Calu3 (cell line): Measurements from ENCODE around the gene PTPRG. TPM values are rescaled to one million over a fixed set of nuclear protein-coding genes. Genes with fewer than 3 reads are reported as not detected.

Source experiments
- BruUV-seq: library from RNA; stranded (reverse); fragments of 400-500 nt; replicated peaks from 2 replicates; lab custom pipeline; 2021; lab: Mats Ljungman, UMichigan
- CTCF ChIA-PET: fragments of 300-600 bp; sonication (Branson Sonifier 250); formaldehyde crosslinking; loops from one replicate; lab custom pipeline; 2022; ENCODE audit warnings: antibody characterized with exemption; lab: Charles Lee
- DNase-seq: peaks from one replicate; pipeline ENCODE4 v3.0.0; 2022
- H3K27ac Mint-ChIP-seq: one replicate; pipeline ENCODE4 v1.8.0; 2022; ENCODE audit warnings: mixed read lengths; ENCODE audit not compliant: unreplicated experiment
- H3K27me3 Mint-ChIP-seq: one replicate; pipeline ENCODE4 v1.8.0; 2022; ENCODE audit warnings: mixed read lengths; ENCODE audit not compliant: unreplicated experiment
- H3K36me3 Mint-ChIP-seq: one replicate; pipeline ENCODE4 v1.8.0; 2022; ENCODE audit warnings: mild to moderate bottlenecking, moderate library complexity, mixed read lengths; ENCODE audit not compliant: insufficient read depth, unreplicated experiment
- H3K4me1 Mint-ChIP-seq: one replicate; pipeline ENCODE4 v1.8.0; 2022; ENCODE audit warnings: mild to moderate bottlenecking, low read depth, mixed read lengths; ENCODE audit not compliant: unreplicated experiment
- H3K4me3 Mint-ChIP-seq: one replicate; pipeline ENCODE4 v1.8.0; 2022; ENCODE audit warnings: mild to moderate bottlenecking, low read depth, moderate library complexity, mixed read lengths; ENCODE audit not compliant: unreplicated experiment
- H3K9me3 Mint-ChIP-seq: one replicate; pipeline ENCODE4 v1.8.0; 2022; ENCODE audit warnings: low read depth, mixed read lengths; ENCODE audit not compliant: unreplicated experiment
- intact Hi-C: fragments of 100-400 bp; cut with micrococcal nuclease; formaldehyde crosslinking; loops from one replicate; pipeline ENCODE4 v1.10.0; 2022; ENCODE audit not compliant: unreplicated experiment
- total RNA-seq: library from RNA; stranded (reverse); gene quantifications from 2 replicates; pipeline ENCODE4 v1.2.3, GENCODE V29; 2022
- TF ChIP-seq, protein P1 (sequence below): fragments of 200-600 bp; IDR thresholded peaks from one replicate; pipeline ENCODE4 v1.8.0; 2022; ENCODE audit warnings: antibody characterized with exemption; ENCODE audit not compliant: unreplicated experiment

Gene PTPRG
- total RNA-seq, 1 experiment from 2014 or later, result 0.35 TPM

DNA sequence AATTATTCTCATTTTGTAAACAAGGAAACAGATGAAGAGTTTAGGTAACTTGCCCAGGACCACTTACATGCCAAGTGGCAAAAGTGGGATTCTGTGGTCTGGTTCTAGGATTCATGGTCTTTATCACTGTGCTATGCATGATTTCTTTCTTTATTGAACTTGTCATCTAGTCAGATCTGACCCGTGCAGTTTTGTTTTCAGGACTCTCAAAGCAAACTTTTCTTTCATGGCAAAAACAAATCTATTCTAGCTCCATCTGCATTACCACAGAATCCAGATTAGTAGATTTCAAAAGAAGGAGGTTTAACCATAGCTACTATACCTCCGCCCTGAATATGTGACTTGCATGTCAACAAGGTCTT, 404.4 kb downstream of the PTPRG start:
- TF ChIP-seq, protein P1, sequence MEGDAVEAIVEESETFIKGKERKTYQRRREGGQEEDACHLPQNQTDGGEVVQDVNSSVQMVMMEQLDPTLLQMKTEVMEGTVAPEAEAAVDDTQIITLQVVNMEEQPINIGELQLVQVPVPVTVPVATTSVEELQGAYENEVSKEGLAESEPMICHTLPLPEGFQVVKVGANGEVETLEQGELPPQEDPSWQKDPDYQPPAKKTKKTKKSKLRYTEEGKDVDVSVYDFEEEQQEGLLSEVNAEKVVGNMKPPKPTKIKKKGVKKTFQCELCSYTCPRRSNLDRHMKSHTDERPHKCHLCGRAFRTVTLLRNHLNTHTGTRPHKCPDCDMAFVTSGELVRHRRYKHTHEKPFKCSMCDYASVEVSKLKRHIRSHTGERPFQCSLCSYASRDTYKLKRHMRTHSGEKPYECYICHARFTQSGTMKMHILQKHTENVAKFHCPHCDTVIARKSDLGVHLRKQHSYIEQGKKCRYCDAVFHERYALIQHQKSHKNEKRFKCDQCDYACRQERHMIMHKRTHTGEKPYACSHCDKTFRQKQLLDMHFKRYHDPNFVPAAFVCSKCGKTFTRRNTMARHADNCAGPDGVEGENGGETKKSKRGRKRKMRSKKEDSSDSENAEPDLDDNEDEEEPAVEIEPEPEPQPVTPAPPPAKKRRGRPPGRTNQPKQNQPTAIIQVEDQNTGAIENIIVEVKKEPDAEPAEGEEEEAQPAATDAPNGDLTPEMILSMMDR, result no peak
- no peaks in the 10 kb centered on the region for H3K4me1 Mint-ChIP-seq
- intact Hi-C loops, result no loop called here
- DNase-seq, result no peak
- CTCF ChIA-PET, result no interaction called here
- H3K27ac Mint-ChIP-seq, result no peak overlapping the region
- H3K4me3 Mint-ChIP-seq, result no peak overlapping the region
- no peaks in the 10 kb centered on the region for H3K27me3 Mint-ChIP-seq
- BruUV-seq, result no TSS peak
- peaks cover 8% of the 10 kb centered on the region for H3K9me3 Mint-ChIP-seq
- H3K36me3 Mint-ChIP-seq, result no peaks in the 10 kb centered on the region

DNA sequence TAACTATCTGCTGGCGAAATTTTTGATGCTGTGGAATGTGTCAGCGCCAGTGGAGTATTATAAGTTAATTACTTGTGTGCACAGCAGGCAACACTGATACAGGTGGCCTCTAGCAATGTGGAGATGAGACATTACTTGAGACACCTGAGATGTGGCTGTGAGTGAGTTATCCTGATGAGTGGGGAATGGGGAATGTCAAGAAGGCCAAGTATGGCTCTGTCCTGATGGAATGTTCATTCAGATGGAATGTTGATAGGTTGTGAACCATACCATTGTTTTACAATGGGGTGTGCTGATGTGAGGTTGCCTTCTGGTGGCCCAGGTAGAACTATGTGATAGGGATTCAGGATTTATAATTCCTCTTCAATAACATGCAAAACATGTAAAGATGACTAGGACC, 404.8 kb downstream of the PTPRG start:
- Mint-ChIP-seq H3K4me3 (no peak overlapping the region), H3K4me1 (no peaks in the 10 kb centered on the region), H3K27me3 (no peaks in the 10 kb centered on the region), H3K9me3 (peaks cover 8% of the 10 kb centered on the region), H3K36me3 (no peaks in the 10 kb centered on the region), H3K27ac (no peak overlapping the region)
- TF ChIP-seq, protein P1, result no peak
- intact Hi-C loops, result no loop called here
- CTCF ChIA-PET, result no interaction called here
- DNase-seq, result no peak
- BruUV-seq, result no TSS peak

DNA sequence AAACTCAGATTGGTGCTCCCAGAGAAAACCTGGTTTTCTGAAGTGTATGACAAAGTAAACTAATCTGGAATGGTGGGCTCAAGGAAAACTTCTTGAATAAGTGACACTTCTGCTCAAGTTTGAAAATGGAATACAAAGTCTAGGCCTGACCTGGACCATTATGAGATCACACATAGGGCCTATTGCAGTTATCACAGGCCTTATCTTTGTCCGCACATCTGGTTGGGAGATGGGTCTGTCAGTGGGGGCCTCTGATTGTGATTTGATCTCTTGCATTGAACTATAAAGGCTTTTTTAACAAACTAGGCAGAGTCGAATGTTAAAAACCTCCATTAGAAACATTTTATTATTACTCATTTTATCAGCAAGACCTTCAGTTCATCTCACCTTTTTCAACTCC, 405.6 kb downstream of the PTPRG start:
- intact Hi-C loops, result no loop called here
- Mint-ChIP-seq H3K27ac (no peak overlapping the region), H3K36me3 (no peaks in the 10 kb centered on the region), H3K9me3 (peaks cover 11% of the 10 kb centered on the region), H3K4me1 (no peaks in the 10 kb centered on the region), H3K4me3 (no peak overlapping the region), H3K27me3 (no peaks in the 10 kb centered on the region)
- TF ChIP-seq, protein P1, result no peak
- no peak for DNase-seq
- CTCF ChIA-PET, result no interaction called here
- BruUV-seq, result no TSS peak

DNA sequence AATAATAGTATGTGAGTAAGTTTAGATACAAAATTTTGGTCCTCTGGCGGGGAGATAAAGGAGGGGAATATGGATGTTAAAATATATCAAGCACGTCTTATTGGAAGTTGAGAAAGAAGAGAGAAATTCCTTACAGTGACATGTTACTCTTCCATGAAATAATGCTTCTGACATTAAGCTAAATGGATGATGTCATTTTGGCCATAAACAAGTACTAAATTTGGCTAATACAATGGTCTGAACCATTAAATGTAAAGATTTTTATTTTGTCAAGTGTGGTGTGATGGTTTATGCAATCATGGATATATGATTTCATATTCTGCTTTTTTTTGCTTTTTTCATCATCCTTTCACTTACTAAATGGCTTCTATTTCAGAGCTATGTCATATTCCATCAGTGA, 406.6 kb downstream of the PTPRG start:
- Mint-ChIP-seq H3K27me3 (no peaks in the 10 kb centered on the region), H3K27ac (no peak overlapping the region), H3K4me3 (no peak overlapping the region), H3K4me1 (no peaks in the 10 kb centered on the region), H3K9me3 (peaks cover 12% of the 10 kb centered on the region), H3K36me3 (no peaks in the 10 kb centered on the region)
- CTCF ChIA-PET, result no interaction called here
- TF ChIP-seq, protein P1, result no peak
- no TSS peak for BruUV-seq
- no peak for DNase-seq
- intact Hi-C loops, result no loop called here
